Measurements from ENCODE around the gene OR8D2. TPM values are rescaled to one million over a fixed set of nuclear protein-coding genes. Genes with fewer than 3 reads are reported as not detected.

The OR8D2 gene
- total RNA-seq, 6 experiments from 2014 or later, result not detected

- H3K4me3 Mint-ChIP-seq, result no peak overlapping the region
- H3K27me3 Mint-ChIP-seq (ENCODE audit: insufficient read depth), result no peaks in the 10 kb centered on the region
- no peaks in the 10 kb centered on the region for H3K36me3 Mint-ChIP-seq (ENCODE audit: low read depth)
- DNase-seq, result no peak
- peaks cover 32% of the 10 kb centered on the region for H3K9me3 Mint-ChIP-seq
- no peaks in the 10 kb centered on the region for H3K4me1 Mint-ChIP-seq (ENCODE audit: low read depth)
- TF ChIP-seq CTCF (IDR thresholded peaks at IDR 0.05), result no peak
- no peak overlapping the region for H3K27ac Mint-ChIP-seq
Measured at GRCh38 chr11:124339396-124340141, 19.6 kb upstream of the OR8D2 start.

GRCh38 chr11:124331873-124332272 is 11.9 kb upstream of the OR8D2 start:
- no peak for DNase-seq
- Mint-ChIP-seq H3K9me3 (peaks cover 33% of the 10 kb centered on the region), H3K4me1 (ENCODE audit: low read depth) (no peaks in the 10 kb centered on the region), H3K27ac (no peak overlapping the region), H3K36me3 (ENCODE audit: low read depth) (no peaks in the 10 kb centered on the region), H3K27me3 (ENCODE audit: insufficient read depth) (no peaks in the 10 kb centered on the region), H3K4me3 (no peak overlapping the region)
- no peak for TF ChIP-seq CTCF (IDR thresholded peaks at IDR 0.05)

GRCh38 chr11:124329787-124330478 is 9.9 kb upstream of the OR8D2 start:
- H3K36me3 Mint-ChIP-seq (ENCODE audit: low read depth), result 0 out of 2 replicates have a peak, but pooled peaks cover under 1% of the 10 kb centered on the region
- no peaks in the 10 kb centered on the region; the same call in 1 of the 2 replicates for H3K27me3 Mint-ChIP-seq (ENCODE audit: insufficient read depth)
- no peak overlapping the region for H3K27ac Mint-ChIP-seq
- H3K9me3 Mint-ChIP-seq, result peaks cover 44% of the 10 kb centered on the region
- no peak for DNase-seq
- no peaks in the 10 kb centered on the region for H3K4me1 Mint-ChIP-seq (ENCODE audit: low read depth)
- H3K4me3 Mint-ChIP-seq, result no peak overlapping the region
- no peak for TF ChIP-seq CTCF (IDR thresholded peaks at IDR 0.05)

GRCh38 chr11:124327775-124328174 is 7.8 kb upstream of the OR8D2 start:
- no peak for DNase-seq
- Mint-ChIP-seq H3K36me3 (ENCODE audit: low read depth) (peaks cover 7% of the 10 kb centered on the region; the same call in 1 of the 2 replicates), H3K9me3 (peaks cover 45% of the 10 kb centered on the region), H3K27ac (no peak overlapping the region), H3K4me3 (no peak overlapping the region), H3K4me1 (ENCODE audit: low read depth) (no peaks in the 10 kb centered on the region), H3K27me3 (ENCODE audit: insufficient read depth) (no peaks in the 10 kb centered on the region; the same call in 1 of the 2 replicates)
- no peak for TF ChIP-seq CTCF (IDR thresholded peaks at IDR 0.05)

- H3K36me3 Mint-ChIP-seq (ENCODE audit: low read depth), result peaks cover 7% of the 10 kb centered on the region; the same call in 1 of the 2 replicates
Measured at GRCh38 chr11:124322356-124322755, 2.4 kb upstream of the OR8D2 start.

More at GRCh38 chr11:124322356-124322755, 2.4 kb upstream of the OR8D2 start:
- TF ChIP-seq CTCF (IDR thresholded peaks at IDR 0.05), result no peak
- no peaks in the 10 kb centered on the region for H3K4me1 Mint-ChIP-seq (ENCODE audit: low read depth)
- H3K27ac Mint-ChIP-seq, result no peak overlapping the region
- no peak for DNase-seq
- H3K9me3 Mint-ChIP-seq, result peaks cover 58% of the 10 kb centered on the region
- H3K27me3 Mint-ChIP-seq (ENCODE audit: insufficient read depth), result no peaks in the 10 kb centered on the region; the same call in 1 of the 2 replicates
- no peak overlapping the region for H3K4me3 Mint-ChIP-seq

Measured in HFFc6 (cell line).